ENCODE measurements around the gene CRY2. TPM values are rescaled to one million over a fixed set of nuclear protein-coding genes. Genes with fewer than 3 reads are reported as not detected.

CRY2 gene
- total RNA-seq, 6 donors from 2014 or later: 51.1 to 103 (median 63.2) TPM

DNA sequence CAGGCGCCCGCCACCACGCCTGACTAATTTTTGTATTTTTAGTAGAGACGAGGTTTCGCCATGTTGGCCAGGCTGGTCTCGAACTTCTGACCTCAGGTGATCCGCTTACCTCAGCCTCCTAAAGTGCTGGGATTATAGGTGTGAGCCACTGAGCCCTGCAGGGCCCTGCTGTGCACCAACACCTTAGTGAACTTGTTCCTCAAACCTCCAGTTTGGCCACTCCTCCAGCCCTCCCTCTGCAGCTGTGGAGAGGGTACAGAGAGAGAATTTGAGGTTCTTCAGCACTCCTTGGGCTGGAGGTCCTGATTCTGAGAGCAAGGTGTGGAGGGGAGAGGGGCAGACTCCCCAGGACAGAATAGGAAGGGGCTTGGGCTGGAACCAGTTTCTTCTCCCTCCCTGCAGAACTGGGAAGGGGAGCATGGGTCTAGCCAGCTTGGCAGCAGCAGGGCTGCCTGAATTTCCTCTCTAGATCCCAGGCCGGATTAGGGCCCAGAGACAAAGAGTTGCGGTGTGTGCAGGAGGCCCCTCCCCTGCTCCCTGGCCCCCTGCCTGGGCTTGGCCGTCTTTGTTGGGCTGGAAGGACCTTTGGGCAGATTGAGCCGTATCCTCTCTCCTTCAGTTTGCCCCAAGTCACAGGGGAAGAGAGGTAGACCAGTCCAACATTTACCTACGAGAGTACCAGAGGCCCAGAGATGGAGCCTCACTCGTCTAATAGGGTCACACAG lies 72.7 kb downstream of the CRY2 start:
- ATAC-seq (ENCODE audit: low FRiP score in 2 of 2) (no peak), DNase-seq (no peak)
- peaks cover 0 to 23% (median 16%) of the 10 kb centered on the region in 4 donors for H3K27me3 ChIP-seq
- 78 to 81% methylated on average over 10 to 13 of the region's 13 CpGs for WGBS, 2 donors
- H3K36me3 ChIP-seq: peaks cover 0 to 11% (median 5%) of the 10 kb centered on the region in 4 donors
- H3K4me1 ChIP-seq: peaks cover 32 to 53% (median 41%) of the 10 kb centered on the region in 4 donors
- TF ChIP-seq, protein P1, sequence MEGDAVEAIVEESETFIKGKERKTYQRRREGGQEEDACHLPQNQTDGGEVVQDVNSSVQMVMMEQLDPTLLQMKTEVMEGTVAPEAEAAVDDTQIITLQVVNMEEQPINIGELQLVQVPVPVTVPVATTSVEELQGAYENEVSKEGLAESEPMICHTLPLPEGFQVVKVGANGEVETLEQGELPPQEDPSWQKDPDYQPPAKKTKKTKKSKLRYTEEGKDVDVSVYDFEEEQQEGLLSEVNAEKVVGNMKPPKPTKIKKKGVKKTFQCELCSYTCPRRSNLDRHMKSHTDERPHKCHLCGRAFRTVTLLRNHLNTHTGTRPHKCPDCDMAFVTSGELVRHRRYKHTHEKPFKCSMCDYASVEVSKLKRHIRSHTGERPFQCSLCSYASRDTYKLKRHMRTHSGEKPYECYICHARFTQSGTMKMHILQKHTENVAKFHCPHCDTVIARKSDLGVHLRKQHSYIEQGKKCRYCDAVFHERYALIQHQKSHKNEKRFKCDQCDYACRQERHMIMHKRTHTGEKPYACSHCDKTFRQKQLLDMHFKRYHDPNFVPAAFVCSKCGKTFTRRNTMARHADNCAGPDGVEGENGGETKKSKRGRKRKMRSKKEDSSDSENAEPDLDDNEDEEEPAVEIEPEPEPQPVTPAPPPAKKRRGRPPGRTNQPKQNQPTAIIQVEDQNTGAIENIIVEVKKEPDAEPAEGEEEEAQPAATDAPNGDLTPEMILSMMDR (IDR thresholded peaks at IDR 0.05): no peak
- H3K27ac ChIP-seq: peak overlapping the region in 1 of 4 donors; percentile 86
- H3K4me3 ChIP-seq: no peak overlapping the region
- no peaks in the 10 kb centered on the region for H3K9me3 ChIP-seq

DNA sequence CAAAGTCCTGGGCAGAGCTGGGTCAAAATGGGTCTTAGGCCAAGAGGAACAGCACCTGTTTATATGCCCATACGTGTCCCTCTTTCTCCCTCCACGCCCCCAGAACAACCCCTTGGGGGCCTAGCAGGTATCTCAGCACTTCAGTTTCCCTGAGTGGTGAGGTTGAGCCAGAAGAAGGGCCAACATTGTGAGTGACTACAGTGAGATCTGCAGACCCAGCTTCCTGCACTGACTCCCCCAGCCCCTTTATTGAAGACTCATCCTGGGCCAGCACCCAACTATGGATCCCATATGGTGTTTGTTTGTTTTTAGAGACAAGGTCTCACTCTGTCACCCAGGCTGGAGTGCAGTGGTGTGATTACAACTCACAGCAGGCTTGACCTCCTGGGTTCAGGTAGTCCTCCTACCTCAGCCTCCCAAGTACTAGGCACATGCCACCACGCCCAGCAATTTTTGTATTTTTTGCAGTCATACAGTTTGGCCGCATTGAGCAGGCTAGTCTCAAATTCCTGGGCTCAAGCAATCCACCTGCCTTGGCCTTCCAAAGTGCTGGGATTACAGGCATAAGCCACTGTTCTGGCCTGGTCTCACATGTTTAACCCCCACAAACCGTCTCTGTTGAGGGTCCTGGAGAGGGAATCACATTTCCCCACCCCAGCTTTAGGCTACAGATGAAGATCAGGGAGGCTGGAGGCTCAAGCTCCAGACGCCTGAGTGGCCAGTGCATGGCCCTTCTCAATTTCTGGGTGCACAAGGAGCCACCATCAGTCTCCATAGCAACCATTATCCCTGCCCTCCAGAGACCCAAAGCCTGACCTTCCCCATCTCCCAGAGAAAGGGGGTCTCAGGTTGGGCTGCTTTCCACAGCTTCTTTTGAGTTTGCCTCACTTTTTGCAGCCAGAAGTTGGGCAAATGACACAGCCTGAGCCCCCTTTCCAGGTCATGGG lies 73.5 kb downstream of the CRY2 start:
- H3K4me3 ChIP-seq: no peak overlapping the region
- H3K27me3 ChIP-seq: peaks cover 0 to 23% (median 16%) of the 10 kb centered on the region in 4 donors
- ATAC-seq (ENCODE audit: low FRiP score in 2 of 2): no peak
- WGBS, 2 donors: 74 to 83% methylated on average over 5 to 6 of the region's 6 CpGs
- H3K4me1 ChIP-seq: peaks cover 32 to 50% (median 41%) of the 10 kb centered on the region in 4 donors
- no peaks in the 10 kb centered on the region for H3K9me3 ChIP-seq
- DNase-seq: no peak
- H3K27ac ChIP-seq: peak overlapping the region; percentile 43 to 86 (median 72)
- TF ChIP-seq, protein P1 (IDR thresholded peaks at IDR 0.05): no peak
- no peak for TF ChIP-seq EP300 (IDR thresholded peaks at IDR 0.05)
- TF ChIP-seq POLR2AphosphoS5 (IDR thresholded peaks at IDR 0.05): no peak
- H3K36me3 ChIP-seq: peaks cover 0 to 2% (median 1%) of the 10 kb centered on the region in 4 donors

DNA sequence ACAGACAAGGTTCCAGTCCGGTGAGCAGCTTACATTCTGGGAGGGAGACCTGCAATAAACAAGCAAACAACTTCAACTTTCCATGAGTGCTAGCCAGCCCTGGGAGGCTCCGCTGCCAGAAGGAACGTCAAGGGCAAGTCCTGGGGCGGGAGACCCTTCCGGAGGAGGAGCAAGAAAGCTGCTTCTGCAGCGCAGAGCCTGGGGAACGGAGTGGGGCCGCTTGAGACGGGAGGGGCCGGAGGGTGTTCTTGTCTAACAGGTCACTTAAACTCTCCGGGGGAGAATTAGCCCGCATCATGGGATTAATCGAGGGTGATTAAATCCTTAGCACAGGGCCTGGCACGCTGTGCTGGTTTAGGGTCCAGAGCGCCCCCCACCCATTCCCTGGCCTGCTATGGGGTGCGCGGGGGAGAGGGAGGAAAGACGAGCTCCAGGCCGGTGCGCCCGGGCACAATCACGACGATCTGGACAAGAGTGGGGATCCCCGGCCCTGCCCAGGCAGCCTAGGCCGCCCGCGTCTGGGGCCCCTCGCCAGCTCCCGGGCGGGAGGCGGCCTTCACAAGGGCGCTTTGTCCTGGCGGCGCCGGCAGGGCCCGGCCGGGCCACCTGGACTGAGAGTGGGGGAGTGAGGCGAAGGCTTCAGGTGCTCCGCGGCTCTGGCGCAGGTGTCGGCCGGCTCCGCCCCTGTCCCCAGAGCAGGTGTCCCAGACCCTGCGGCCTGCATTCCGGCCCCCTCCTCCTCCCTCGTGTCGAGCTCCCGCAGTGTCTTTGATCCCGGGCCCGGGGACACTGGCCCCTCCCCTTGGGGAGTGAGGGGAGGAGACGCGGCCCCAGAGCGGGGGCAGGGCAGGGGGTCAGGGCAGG lies 74.5 kb downstream of the CRY2 start:
- DNase-seq (peak; percentile 82 to 91), ATAC-seq (ENCODE audit: low FRiP score in 2 of 2) (peak in 1 of 2 donors; percentile 61)
- TF ChIP-seq POLR2A (IDR thresholded peaks at IDR 0.05) (peak in 2 of 4 donors; percentile 53 to 68), EP300 (IDR thresholded peaks at IDR 0.05) (no peak)
- peak overlapping the region in 3 of 4 donors; percentile 51 to 59 (median 55) for H3K4me3 ChIP-seq
- H3K36me3 ChIP-seq: no peaks in the 10 kb centered on the region
- peaks cover 22 to 40% (median 32%) of the 10 kb centered on the region in 4 donors for H3K4me1 ChIP-seq
- no peaks in the 10 kb centered on the region for H3K9me3 ChIP-seq
- peaks cover 0 to 23% (median 16%) of the 10 kb centered on the region in 4 donors for H3K27me3 ChIP-seq
- 40 to 55% methylated on average over 10 to 18 of the region's 54 CpGs for WGBS, 2 donors
- peak overlapping the region; percentile 43 to 86 (median 72) for H3K27ac ChIP-seq

DNA sequence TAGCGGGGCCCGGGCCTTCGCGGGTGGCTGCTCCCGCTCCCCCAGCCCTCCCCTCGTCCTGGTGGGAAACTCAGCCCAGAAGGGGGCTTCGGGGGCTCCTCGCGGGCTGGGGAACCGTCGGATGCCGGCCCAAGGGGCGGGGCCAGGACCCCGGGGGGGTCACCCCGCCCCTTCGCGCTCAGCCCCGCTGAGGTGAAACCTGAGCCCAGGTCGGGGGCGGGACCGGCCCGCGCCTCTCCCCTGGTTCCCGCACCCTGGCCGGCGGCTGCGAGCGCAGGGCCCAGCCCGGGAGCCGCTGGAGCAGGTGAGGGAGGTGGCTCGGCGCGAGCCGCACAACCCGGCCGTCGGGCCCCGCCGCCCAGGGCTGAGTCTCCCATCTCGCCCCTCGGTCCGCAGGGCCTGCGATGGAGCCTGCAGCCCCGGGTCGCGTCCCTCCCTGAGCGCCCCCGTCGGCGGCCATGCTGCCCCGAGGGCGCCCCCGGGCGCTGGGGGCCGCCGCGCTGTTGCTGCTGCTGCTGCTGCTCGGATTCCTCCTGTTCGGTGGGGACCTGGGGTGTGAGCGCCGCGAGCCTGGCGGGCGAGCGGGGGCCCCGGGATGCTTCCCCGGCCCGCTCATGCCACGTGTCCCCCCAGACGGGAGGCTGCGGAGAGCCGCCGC lies 75.3 kb downstream of the CRY2 start, which contains the start of gene LARGE2:
Gene LARGE2 (plus strand): TSS at position 232 of the 658 bp plus-strand sequence. CDS start 227 bp downstream, at position 459.
- H3K27ac ChIP-seq: peak within 1 kb of the TSS; percentile 43 to 86 (median 72)
- WGBS, 2 donors: 0% methylated on average over 3 to 42 of the region's 73 CpGs
- H3K36me3 ChIP-seq: no peaks in the 10 kb centered on the region
- TF ChIP-seq EP300 (IDR thresholded peaks at IDR 0.05) (no peak), POLR2AphosphoS5 (IDR thresholded peaks at IDR 0.05) (no peak), POLR2A (IDR thresholded peaks at IDR 0.05) (no peak)
- TF ChIP-seq, protein P1 (IDR thresholded peaks at IDR 0.05): no peak
- DNase-seq (peak; percentile 56 to 93), ATAC-seq (ENCODE audit: low FRiP score in 2 of 2) (peak in 1 of 2 donors; percentile 55)
- peak within 1 kb of the TSS in 3 of 4 donors; percentile 51 to 59 (median 55) for H3K4me3 ChIP-seq
- peaks cover 16 to 34% (median 27%) of the 10 kb centered on the region in 4 donors for H3K4me1 ChIP-seq
- no peaks in the 10 kb centered on the region for H3K9me3 ChIP-seq
- H3K27me3 ChIP-seq: peaks cover 0 to 23% (median 16%) of the 10 kb centered on the region in 4 donors
